Osteoblast (primary cell): ENCODE results near the gene CALN1. TPM values are rescaled to one million over a fixed set of nuclear protein-coding genes. Genes with fewer than 3 reads are reported as not detected.

Experiments used
- DNase-seq: peaks from one replicate; pipeline ENCODE4 v3.0.0; 2011; ENCODE audit warnings: low spot score, mixed read lengths; ENCODE audit not compliant: insufficient read length; ENCODE audit errors: missing footprints
- H2AFZ ChIP-seq: 2 replicates; pipeline ENCODE4 v1.6.0; 2011; ENCODE audit warnings: mild to moderate bottlenecking, low read length
- H3K27ac ChIP-seq: 2 replicates; pipeline ENCODE4 v1.5.1; 2011; ENCODE audit warnings: mild to moderate bottlenecking, low read depth, low read length, moderate library complexity
- H3K27me3 ChIP-seq: 2 replicates; pipeline ENCODE4 v1.6.0; 2012; ENCODE audit warnings: mild to moderate bottlenecking, control low read depth, inconsistent platforms, low read length, moderate library complexity; ENCODE audit not compliant: insufficient read depth
- H3K36me3 ChIP-seq: 2 replicates; pipeline ENCODE4 v1.5.1; 2011; ENCODE audit warnings: mild to moderate bottlenecking, low read length, control low read depth, moderate library complexity; ENCODE audit not compliant: insufficient read depth
- H3K4me1 ChIP-seq: 2 replicates; pipeline ENCODE4 v1.5.1; 2011; ENCODE audit warnings: mild to moderate bottlenecking, low read length, control low read depth, moderate library complexity; ENCODE audit not compliant: insufficient read depth
- H3K4me2 ChIP-seq: 2 replicates; pipeline ENCODE4 v1.6.0; 2011; ENCODE audit warnings: mild to moderate bottlenecking, low read length; ENCODE audit not compliant: insufficient read depth
- H3K4me3 ChIP-seq: fragments of 200-600 bp; sonication (generic); 3 replicates; pipeline ENCODE4 v1.5.1; 2012; ENCODE audit warnings: mild to moderate bottlenecking, low read length, inconsistent platforms; ENCODE audit not compliant: insufficient read depth
- H3K79me2 ChIP-seq: 2 replicates; pipeline ENCODE4 v1.6.0; 2012; ENCODE audit warnings: mild to moderate bottlenecking, low read length, control low read depth, inconsistent platforms; ENCODE audit not compliant: insufficient read depth
- H3K9me3 ChIP-seq: 2 replicates; pipeline ENCODE4 v1.5.1; 2011; ENCODE audit warnings: low read depth, low read length, control low read depth
- H4K20me1 ChIP-seq: 2 replicates; pipeline ENCODE4 v1.6.0; 2012; ENCODE audit warnings: mild to moderate bottlenecking, low read length, control low read depth; ENCODE audit not compliant: insufficient read depth
- CTCF ChIP-seq: IDR thresholded peaks from 2 replicates; pipeline ENCODE4 v1.5.1; 2011; ENCODE audit warnings: mild to moderate bottlenecking, low read depth, low read length, moderate library complexity; ENCODE audit errors: extremely low read depth
- total RNA-seq: library from RNA; depleted of rRNA; stranded (reverse); fragments of >200 nt; gene quantifications from 2 replicates; pipeline ENCODE4 v1.2.3, GENCODE V29; 2012

The CALN1 gene
- total RNA-seq, 1 donor, result not detected

GRCh38 chr7:72152161-72153131, 259.7 kb downstream of the CALN1 start:
- Histone ChIP-seq H3K27me3 (no peaks in the 10 kb centered on the region), H3K27ac (no peak overlapping the region), H3K4me1 (no peaks in the 10 kb centered on the region), H4K20me1 (no peaks in the 10 kb centered on the region), H3K4me3 (no peak overlapping the region), H3K9me3 (no peaks in the 10 kb centered on the region), H3K79me2 (no peaks in the 10 kb centered on the region), H2AFZ (no peak overlapping the region), H3K36me3 (no peaks in the 10 kb centered on the region), H3K4me2 (no peak overlapping the region)
- no peak for DNase-seq
- TF ChIP-seq CTCF, result no peak

GRCh38 chr7:72140566-72140965, 271.6 kb downstream of the CALN1 start:
- no peak overlapping the region for H3K4me3 ChIP-seq
- TF ChIP-seq CTCF, result no peak

GRCh38 chr7:72127136-72127535, 285.0 kb downstream of the CALN1 start:
- H2AFZ ChIP-seq, result no peak overlapping the region
- no peaks in the 10 kb centered on the region for H3K36me3 ChIP-seq
- no peak overlapping the region for H3K4me3 ChIP-seq
- no peak for DNase-seq
- no peaks in the 10 kb centered on the region for H3K27me3 ChIP-seq
- no peaks in the 10 kb centered on the region for H3K79me2 ChIP-seq
- H3K9me3 ChIP-seq, result no peaks in the 10 kb centered on the region
- no peak for TF ChIP-seq CTCF
- no peaks in the 10 kb centered on the region for H3K4me1 ChIP-seq
- H4K20me1 ChIP-seq, result no peaks in the 10 kb centered on the region
- no peak overlapping the region for H3K27ac ChIP-seq
- no peak overlapping the region for H3K4me2 ChIP-seq

More at GRCh38 chr7:72140566-72140965, 271.6 kb downstream of the CALN1 start:
- DNase-seq, result no peak
- Histone ChIP-seq H3K79me2 (no peaks in the 10 kb centered on the region), H3K36me3 (no peaks in the 10 kb centered on the region), H4K20me1 (no peaks in the 10 kb centered on the region), H3K4me2 (no peak overlapping the region), H3K27ac (no peak overlapping the region), H3K9me3 (no peaks in the 10 kb centered on the region), H3K4me1 (no peaks in the 10 kb centered on the region), H3K27me3 (no peaks in the 10 kb centered on the region), H2AFZ (no peak overlapping the region)

DNA sequence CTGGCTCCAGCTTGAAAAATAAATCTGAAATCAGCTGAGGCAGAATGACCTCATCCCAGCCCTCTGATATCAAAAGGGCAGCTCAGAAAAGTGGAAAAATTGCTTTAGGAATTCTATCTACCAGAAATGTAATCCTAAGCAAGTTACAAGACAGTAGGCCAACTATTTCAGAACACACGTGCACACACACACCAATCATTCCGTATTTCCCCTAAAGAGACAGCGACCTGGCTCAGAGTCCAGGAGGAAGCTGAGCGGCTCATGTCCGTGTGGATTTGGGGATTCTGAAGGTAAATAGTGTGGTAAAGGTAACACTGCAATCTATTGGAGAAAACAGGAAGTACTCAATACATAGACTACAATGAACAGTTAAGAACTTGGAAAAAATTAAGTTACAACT, 288.2 kb downstream of the CALN1 start:
- Histone ChIP-seq H3K4me2 (no peak overlapping the region), H3K9me3 (no peaks in the 10 kb centered on the region), H3K4me1 (no peaks in the 10 kb centered on the region), H2AFZ (no peak overlapping the region), H3K79me2 (no peaks in the 10 kb centered on the region), H3K4me3 (no peak overlapping the region), H3K27ac (no peak overlapping the region), H3K36me3 (no peaks in the 10 kb centered on the region), H4K20me1 (no peaks in the 10 kb centered on the region), H3K27me3 (no peaks in the 10 kb centered on the region)
- DNase-seq, result no peak
- TF ChIP-seq CTCF, result no peak
